HL-60 (cell line): ENCODE data around the gene SAP30BP.

Experiments used
- DNase-seq, 2 experiments: peaks; one replicate each; pipeline ENCODE4 v3.0.0-alpha.2; 2010 to 2020; ENCODE audit warnings: low read depth in 1 of 2, low spot score in 1 of 2
- H3K27ac ChIP-seq: fragments of 250-450 bp; sonication (Bioruptor Pico); replicated peaks from 2 replicates; pipeline ENCODE4 v1.5.1; 2020; ENCODE audit warnings: mild to moderate bottlenecking, moderate library complexity
- H3K27me3 ChIP-seq: fragments of 250-450 bp; sonication (Bioruptor Pico); 2 replicates; pipeline ENCODE4 v1.5.1; 2021; ENCODE audit warnings: mild to moderate bottlenecking, moderate library complexity; ENCODE audit not compliant: insufficient read depth, poor library complexity, severe bottlenecking
- H3K4me3 ChIP-seq: replicated peaks from 2 replicates; pipeline ENCODE4 v1.5.1; 2011; ENCODE audit warnings: mild to moderate bottlenecking, control low read depth, low read length; ENCODE audit not compliant: insufficient read depth
- GABPA ChIP-seq: IDR thresholded peaks from 2 replicates; pipeline ENCODE4 v1.6.1; 2012; ENCODE audit warnings: low read depth
- POLR2AphosphoS5 ChIP-seq: IDR thresholded peaks from 2 replicates; pipeline ENCODE4 v1.6.1; 2012; ENCODE audit warnings: low read depth
- SPI1 ChIP-seq: IDR thresholded peaks from 2 replicates; pipeline ENCODE4 v1.6.1; 2012; ENCODE audit warnings: low read depth, mild to moderate bottlenecking, borderline replicate concordance
- TF ChIP-seq, protein P1 (sequence below): IDR thresholded peaks from 2 replicates; pipeline ENCODE4 v1.6.1; 2012; ENCODE audit warnings: low read depth; ENCODE audit not compliant: insufficient replicate concordance
- TF ChIP-seq, protein P2 (sequence below): IDR thresholded peaks from one replicate; pipeline ENCODE4 v1.5.1; 2011; ENCODE audit warnings: low read length, control low read depth, inconsistent platforms; ENCODE audit not compliant: insufficient read depth

The SAP30BP gene

DNA sequence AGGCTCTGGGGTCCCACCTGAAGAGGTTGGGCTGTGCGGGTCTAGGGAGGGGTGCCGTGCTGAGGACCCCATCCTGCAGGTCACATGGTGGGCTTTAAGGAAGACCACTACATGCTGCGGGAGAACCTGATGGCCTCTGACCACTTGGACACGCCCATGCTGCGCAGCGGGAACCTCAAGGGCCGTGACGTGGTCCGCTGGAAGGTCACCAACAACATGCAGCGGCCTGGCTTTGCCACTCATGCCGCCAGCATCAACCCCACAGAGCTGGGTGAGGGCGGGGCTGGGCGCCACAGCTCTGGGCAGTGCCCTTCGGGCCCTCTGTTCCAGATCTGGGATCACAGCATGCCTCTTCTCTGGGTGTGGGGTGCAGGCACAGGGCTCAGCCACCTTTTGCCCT is 72.7 kb downstream of the SAP30BP start:
- H3K27me3 ChIP-seq: no peaks in the 10 kb centered on the region
- TF ChIP-seq POLR2AphosphoS5: no peak
- TF ChIP-seq, protein P1, sequence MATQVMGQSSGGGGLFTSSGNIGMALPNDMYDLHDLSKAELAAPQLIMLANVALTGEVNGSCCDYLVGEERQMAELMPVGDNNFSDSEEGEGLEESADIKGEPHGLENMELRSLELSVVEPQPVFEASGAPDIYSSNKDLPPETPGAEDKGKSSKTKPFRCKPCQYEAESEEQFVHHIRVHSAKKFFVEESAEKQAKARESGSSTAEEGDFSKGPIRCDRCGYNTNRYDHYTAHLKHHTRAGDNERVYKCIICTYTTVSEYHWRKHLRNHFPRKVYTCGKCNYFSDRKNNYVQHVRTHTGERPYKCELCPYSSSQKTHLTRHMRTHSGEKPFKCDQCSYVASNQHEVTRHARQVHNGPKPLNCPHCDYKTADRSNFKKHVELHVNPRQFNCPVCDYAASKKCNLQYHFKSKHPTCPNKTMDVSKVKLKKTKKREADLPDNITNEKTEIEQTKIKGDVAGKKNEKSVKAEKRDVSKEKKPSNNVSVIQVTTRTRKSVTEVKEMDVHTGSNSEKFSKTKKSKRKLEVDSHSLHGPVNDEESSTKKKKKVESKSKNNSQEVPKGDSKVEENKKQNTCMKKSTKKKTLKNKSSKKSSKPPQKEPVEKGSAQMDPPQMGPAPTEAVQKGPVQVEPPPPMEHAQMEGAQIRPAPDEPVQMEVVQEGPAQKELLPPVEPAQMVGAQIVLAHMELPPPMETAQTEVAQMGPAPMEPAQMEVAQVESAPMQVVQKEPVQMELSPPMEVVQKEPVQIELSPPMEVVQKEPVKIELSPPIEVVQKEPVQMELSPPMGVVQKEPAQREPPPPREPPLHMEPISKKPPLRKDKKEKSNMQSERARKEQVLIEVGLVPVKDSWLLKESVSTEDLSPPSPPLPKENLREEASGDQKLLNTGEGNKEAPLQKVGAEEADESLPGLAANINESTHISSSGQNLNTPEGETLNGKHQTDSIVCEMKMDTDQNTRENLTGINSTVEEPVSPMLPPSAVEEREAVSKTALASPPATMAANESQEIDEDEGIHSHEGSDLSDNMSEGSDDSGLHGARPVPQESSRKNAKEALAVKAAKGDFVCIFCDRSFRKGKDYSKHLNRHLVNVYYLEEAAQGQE: no peak
- TF ChIP-seq, protein P2, sequence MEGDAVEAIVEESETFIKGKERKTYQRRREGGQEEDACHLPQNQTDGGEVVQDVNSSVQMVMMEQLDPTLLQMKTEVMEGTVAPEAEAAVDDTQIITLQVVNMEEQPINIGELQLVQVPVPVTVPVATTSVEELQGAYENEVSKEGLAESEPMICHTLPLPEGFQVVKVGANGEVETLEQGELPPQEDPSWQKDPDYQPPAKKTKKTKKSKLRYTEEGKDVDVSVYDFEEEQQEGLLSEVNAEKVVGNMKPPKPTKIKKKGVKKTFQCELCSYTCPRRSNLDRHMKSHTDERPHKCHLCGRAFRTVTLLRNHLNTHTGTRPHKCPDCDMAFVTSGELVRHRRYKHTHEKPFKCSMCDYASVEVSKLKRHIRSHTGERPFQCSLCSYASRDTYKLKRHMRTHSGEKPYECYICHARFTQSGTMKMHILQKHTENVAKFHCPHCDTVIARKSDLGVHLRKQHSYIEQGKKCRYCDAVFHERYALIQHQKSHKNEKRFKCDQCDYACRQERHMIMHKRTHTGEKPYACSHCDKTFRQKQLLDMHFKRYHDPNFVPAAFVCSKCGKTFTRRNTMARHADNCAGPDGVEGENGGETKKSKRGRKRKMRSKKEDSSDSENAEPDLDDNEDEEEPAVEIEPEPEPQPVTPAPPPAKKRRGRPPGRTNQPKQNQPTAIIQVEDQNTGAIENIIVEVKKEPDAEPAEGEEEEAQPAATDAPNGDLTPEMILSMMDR: no peak
- no peak for TF ChIP-seq SPI1
- TF ChIP-seq GABPA: no peak
- H3K27ac ChIP-seq: no peak overlapping the region
- no peak overlapping the region for H3K4me3 ChIP-seq
- DNase-seq: no peak

DNA sequence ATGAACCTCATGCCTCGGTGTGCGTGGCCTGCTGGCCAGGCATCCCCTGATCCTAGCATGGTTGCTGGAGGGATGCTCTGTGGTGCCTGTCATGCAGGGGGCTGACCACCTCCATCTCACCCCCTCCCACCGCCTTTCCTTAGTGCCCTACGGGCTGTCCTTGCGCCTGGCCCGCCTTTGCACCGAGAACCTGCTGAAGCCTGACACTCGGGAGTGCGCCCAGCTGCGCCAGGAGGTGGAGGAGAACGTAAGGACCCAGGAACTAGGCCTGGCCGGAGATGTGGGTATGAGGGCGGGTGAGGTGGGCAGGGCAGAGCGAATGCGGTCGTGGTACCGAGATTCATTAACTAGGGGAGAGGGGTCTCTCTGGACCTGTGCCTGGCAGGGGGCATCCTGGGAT is 73.1 kb downstream of the SAP30BP start:
- TF ChIP-seq GABPA (no peak), SPI1 (no peak), POLR2AphosphoS5 (no peak)
- TF ChIP-seq, protein P2: no peak
- TF ChIP-seq, protein P1: no peak
- no peak overlapping the region for H3K4me3 ChIP-seq
- no peak overlapping the region for H3K27ac ChIP-seq

DNA sequence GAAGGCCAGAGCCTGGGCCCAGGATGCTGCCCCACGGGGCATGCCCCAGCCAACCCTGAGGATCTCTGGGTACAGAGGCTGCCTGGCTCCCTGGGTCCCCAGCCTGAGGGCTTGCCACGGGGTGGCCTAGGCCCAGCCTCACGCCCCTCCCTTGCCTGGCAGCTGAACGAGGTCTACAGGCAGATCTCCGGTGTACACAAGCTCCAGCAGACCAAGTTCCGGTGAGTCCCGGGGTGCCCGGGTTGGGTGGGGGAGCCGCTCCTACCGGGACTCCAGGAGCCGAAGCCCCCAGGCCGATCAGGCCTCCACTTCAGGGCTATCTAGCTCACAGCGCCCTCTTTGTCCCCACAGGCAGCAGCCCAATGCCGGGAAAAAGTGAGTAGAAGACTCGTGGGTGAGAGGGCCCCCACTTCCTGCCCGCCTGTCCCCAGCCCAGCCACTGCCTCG is 73.5 kb downstream of the SAP30BP start:
- H3K27me3 ChIP-seq: no peaks in the 10 kb centered on the region
- no peak overlapping the region for H3K27ac ChIP-seq
- no peak for DNase-seq
- no peak overlapping the region for H3K4me3 ChIP-seq
- no peak for TF ChIP-seq SPI1
- TF ChIP-seq GABPA: no peak
- no peak for TF ChIP-seq POLR2AphosphoS5
- TF ChIP-seq, protein P1: no peak
- TF ChIP-seq, protein P2: no peak

More for the DNA sequence above, 73.1 kb downstream of the SAP30BP start:
- H3K27me3 ChIP-seq: no peaks in the 10 kb centered on the region
- DNase-seq: no peak
